Astrocyte (in vitro differentiated cells and primary cell): ENCODE data around the gene DNASE1L2. TPM values are rescaled to one million over a fixed set of nuclear protein-coding genes. Genes with fewer than 3 reads are reported as not detected.
A peak's percentile ranks its signal among the peaks of the same experiment; 100 is the strongest.
"Not testable (repeated sequence)": the region's sequence is repeated elsewhere in the genome, so short reads cannot be mapped to it uniquely, and the experiment has no call there.

ENCODE experiments used
- DNase-seq: peaks from one replicate; pipeline ENCODE4 v3.0.0-alpha.2; 2010; ENCODE audit warnings: low read depth
- FAIRE-seq: peaks from 2 replicates; lab custom pipeline; 2011; peaks lifted over from hg19 to GRCh38; lab: Jason Lieb, UNC
- H2AFZ ChIP-seq: 2 replicates; pipeline ENCODE4 v1.6.0; 2012; ENCODE audit warnings: low read depth, low read length, inconsistent platforms
- H3K27ac ChIP-seq: 2 replicates; pipeline ENCODE4 v1.5.1; 2011; ENCODE audit warnings: low read depth, low read length, inconsistent platforms
- H3K27me3 ChIP-seq: 2 replicates; pipeline ENCODE4 v1.6.0; 2011; ENCODE audit warnings: low read length, inconsistent platforms; ENCODE audit not compliant: insufficient read depth
- H3K36me3 ChIP-seq: 2 replicates; pipeline ENCODE4 v1.5.1; 2011; ENCODE audit warnings: low read length, inconsistent platforms; ENCODE audit not compliant: insufficient read depth
- H3K4me1 ChIP-seq: 2 replicates; pipeline ENCODE4 v1.5.1; 2011; ENCODE audit warnings: low read length, inconsistent platforms; ENCODE audit not compliant: insufficient read depth
- H3K4me2 ChIP-seq: 2 replicates; pipeline ENCODE4 v1.6.0; 2012; ENCODE audit warnings: low read length, inconsistent platforms
- H3K4me3 ChIP-seq: 2 replicates; pipeline ENCODE4 v1.5.1; 2011; ENCODE audit warnings: low read depth, mild to moderate bottlenecking, low read length, inconsistent platforms; ENCODE audit not compliant: insufficient read depth
- H3K79me2 ChIP-seq: 2 replicates; pipeline ENCODE4 v1.6.0; 2012; ENCODE audit warnings: mild to moderate bottlenecking, low read length, inconsistent platforms; ENCODE audit not compliant: insufficient read depth
- H3K9ac ChIP-seq: 2 replicates; pipeline ENCODE4 v1.6.0; 2012; ENCODE audit warnings: mild to moderate bottlenecking, low read length, inconsistent platforms
- H3K9me3 ChIP-seq: 2 replicates; pipeline ENCODE4 v1.5.1; 2012; ENCODE audit warnings: low read depth, mild to moderate bottlenecking, low read length, inconsistent platforms; ENCODE audit not compliant: insufficient read depth
- H4K20me1 ChIP-seq: 2 replicates; pipeline ENCODE4 v1.6.0; 2012; ENCODE audit warnings: low read length, inconsistent platforms; ENCODE audit not compliant: insufficient read depth
- H3K27ac Mint-ChIP-seq: one replicate; pipeline ENCODE4 v1.8.0; 2021; ENCODE audit warnings: mild to moderate bottlenecking, mixed read lengths; ENCODE audit not compliant: unreplicated experiment
- H3K27me3 Mint-ChIP-seq: one replicate; pipeline ENCODE4 v1.8.0; 2021; ENCODE audit warnings: low read depth, mixed read lengths; ENCODE audit not compliant: unreplicated experiment
- H3K36me3 Mint-ChIP-seq: one replicate; pipeline ENCODE4 v1.8.0; 2021; ENCODE audit warnings: low read depth, mixed read lengths; ENCODE audit not compliant: unreplicated experiment
- H3K4me1 Mint-ChIP-seq: one replicate; pipeline ENCODE4 v1.8.0; 2021; ENCODE audit warnings: low read depth, mixed read lengths; ENCODE audit not compliant: unreplicated experiment
- H3K4me3 Mint-ChIP-seq: one replicate; pipeline ENCODE4 v1.8.0; 2021; ENCODE audit warnings: mild to moderate bottlenecking, moderate library complexity, mixed read lengths; ENCODE audit not compliant: unreplicated experiment
- H3K9me3 Mint-ChIP-seq: one replicate; pipeline ENCODE4 v1.8.0; 2021; ENCODE audit warnings: mild to moderate bottlenecking, mixed read lengths; ENCODE audit not compliant: unreplicated experiment
- CTCF ChIP-seq: IDR thresholded peaks from 2 replicates; pipeline ENCODE4 v1.5.1; 2011; ENCODE audit warnings: low read depth, mild to moderate bottlenecking, inconsistent platforms, low read length, moderate library complexity; ENCODE audit not compliant: insufficient read depth
- EZH2 ChIP-seq: IDR thresholded peaks from 2 replicates; pipeline ENCODE4 v1.6.1; 2012; ENCODE audit warnings: mild to moderate bottlenecking, low read length, inconsistent platforms; ENCODE audit not compliant: insufficient read depth
- total RNA-seq: library from RNA; stranded (reverse); gene quantifications from 2 replicates; pipeline ENCODE4 v1.2.1, GENCODE V29; 2021

The DNASE1L2 gene
- total RNA-seq, 1 donor from 2014 or later, result 1.3 TPM

- peaks cover 9% of the 10 kb centered on the region for H4K20me1 ChIP-seq
- no peak for FAIRE-seq
- Mint-ChIP-seq H3K4me3 (peak overlapping the region; percentile 43), H3K27me3 (peaks cover 41% of the 10 kb centered on the region), H3K36me3 (no peaks in the 10 kb centered on the region), H3K27ac (no peak overlapping the region), H3K4me1 (no peaks in the 10 kb centered on the region), H3K9me3 (peaks cover 7% of the 10 kb centered on the region)
- no peak overlapping the region for H3K9ac ChIP-seq
- H3K4me2 ChIP-seq, result no peak overlapping the region
- H3K79me2 ChIP-seq, result no peaks in the 10 kb centered on the region
- no peaks in the 10 kb centered on the region for H3K36me3 ChIP-seq
- H3K4me3 ChIP-seq, result no peak overlapping the region
- H2AFZ ChIP-seq, result no peak overlapping the region
- H3K9me3 ChIP-seq, result no peaks in the 10 kb centered on the region
- H3K27me3 ChIP-seq, result peaks cover 24% of the 10 kb centered on the region
- H3K4me1 ChIP-seq, result peaks cover 1% of the 10 kb centered on the region
- no peak for DNase-seq
- no peak overlapping the region for H3K27ac ChIP-seq
- TF ChIP-seq EZH2 (no peak), CTCF (no peak)
These were observed 36.6 kb upstream of the DNASE1L2 start for GRCh38 chr16:2199621-2200139.

DNA sequence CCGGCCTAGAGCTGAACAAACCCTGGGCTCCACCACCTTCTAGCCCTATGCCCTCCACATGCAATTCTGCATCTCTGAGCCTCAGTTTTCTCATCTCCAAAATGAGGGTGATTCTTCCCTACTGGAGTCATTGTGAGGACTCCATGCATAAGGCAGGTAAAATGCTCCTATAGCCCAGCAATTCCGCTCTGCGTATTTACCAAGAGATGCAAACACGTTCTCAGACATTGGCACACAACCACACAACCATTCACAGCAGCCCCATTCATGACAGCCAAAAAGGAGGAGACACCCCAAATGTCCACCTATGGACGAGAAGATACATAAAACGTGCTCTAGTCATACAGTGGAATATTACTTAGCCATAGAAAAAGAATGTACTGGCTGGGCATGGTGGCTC lies 35.9 kb upstream of the DNASE1L2 start:
- H3K79me2 ChIP-seq, result no peaks in the 10 kb centered on the region
- TF ChIP-seq CTCF, result no peak
- TF ChIP-seq EZH2, result no peak
- no peak overlapping the region for H3K4me2 ChIP-seq
- Mint-ChIP-seq H3K27me3 (peaks cover 37% of the 10 kb centered on the region), H3K4me3 (no peak overlapping the region), H3K4me1 (no peaks in the 10 kb centered on the region), H3K27ac (no peak overlapping the region), H3K9me3 (peaks cover 7% of the 10 kb centered on the region), H3K36me3 (no peaks in the 10 kb centered on the region)
- H3K4me3 ChIP-seq, result no peak overlapping the region
- no peaks in the 10 kb centered on the region for H3K9me3 ChIP-seq
- H3K4me1 ChIP-seq, result peaks cover 4% of the 10 kb centered on the region
- no peak overlapping the region for H3K9ac ChIP-seq
- H2AFZ ChIP-seq, result no peak overlapping the region
- no peaks in the 10 kb centered on the region for H3K36me3 ChIP-seq
- no peak for DNase-seq
- H4K20me1 ChIP-seq, result peaks cover 3% of the 10 kb centered on the region
- H3K27me3 ChIP-seq, result peaks cover 20% of the 10 kb centered on the region
- H3K27ac ChIP-seq, result no peak overlapping the region
- FAIRE-seq, result no peak

DNA sequence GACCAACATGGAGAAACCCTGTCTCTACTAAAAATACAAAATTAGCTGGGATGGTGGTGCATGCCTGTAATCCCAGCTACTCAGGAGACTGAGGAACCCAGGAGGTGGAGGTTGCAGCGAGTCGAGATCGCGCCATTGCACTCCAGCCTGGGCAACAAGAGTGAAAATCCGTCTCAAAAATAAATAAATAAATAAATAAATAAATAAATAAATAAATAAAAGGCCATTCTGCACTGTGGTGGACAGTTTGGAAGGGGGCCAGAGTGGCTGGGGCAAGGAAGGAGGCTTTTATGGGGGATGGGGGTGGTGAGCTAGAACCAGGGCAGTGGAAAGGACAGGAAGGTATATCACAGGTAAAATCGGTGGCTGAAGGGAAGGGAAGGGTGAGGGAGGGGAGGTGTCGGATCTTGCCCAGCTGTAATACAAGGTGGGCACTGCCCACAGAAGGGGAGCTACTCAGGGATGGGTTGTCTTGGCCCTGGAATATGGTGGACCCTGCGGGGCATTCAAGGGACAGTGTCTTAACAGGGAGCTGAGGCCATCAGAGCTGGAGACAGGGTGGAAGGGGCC lies 33.0 kb upstream of the DNASE1L2 start:
- not testable (repeated sequence) for DNase-seq, H3K36me3 Mint-ChIP-seq, H3K9me3 Mint-ChIP-seq, H3K27ac ChIP-seq, H3K4me3 Mint-ChIP-seq, H3K9ac ChIP-seq, H3K27me3 ChIP-seq, H3K4me2 ChIP-seq, H3K4me3 ChIP-seq, H3K9me3 ChIP-seq, H4K20me1 ChIP-seq, H3K4me1 Mint-ChIP-seq, H3K36me3 ChIP-seq, FAIRE-seq, H2AFZ ChIP-seq
- Mint-ChIP-seq H3K27me3 (peaks cover 31% of the 10 kb centered on the region), H3K27ac (peak overlapping the region; percentile 34)
- Histone ChIP-seq H3K79me2 (peaks cover 18% of the 10 kb centered on the region), H3K4me1 (peaks cover 11% of the 10 kb centered on the region)
